GM19395 (cell line): ENCODE data around the gene CIAO2A.
"Not testable (repeated sequence)": the region's sequence is repeated elsewhere in the genome, so short reads cannot be mapped to it uniquely, and the experiment has no call there.

Experiments used
- ATAC-seq: cut with Tn5 transposase; IDR thresholded peaks from one replicate; pipeline ENCODE4 v1.9.1; 2021; ENCODE audit warnings: mild to moderate bottlenecking, moderate library complexity; ENCODE audit not compliant: unreplicated experiment

The CIAO2A gene

GRCh38 chr15:64112073-64112772 is 18.6 kb upstream of the CIAO2A start:
- no peak for ATAC-seq

DNA sequence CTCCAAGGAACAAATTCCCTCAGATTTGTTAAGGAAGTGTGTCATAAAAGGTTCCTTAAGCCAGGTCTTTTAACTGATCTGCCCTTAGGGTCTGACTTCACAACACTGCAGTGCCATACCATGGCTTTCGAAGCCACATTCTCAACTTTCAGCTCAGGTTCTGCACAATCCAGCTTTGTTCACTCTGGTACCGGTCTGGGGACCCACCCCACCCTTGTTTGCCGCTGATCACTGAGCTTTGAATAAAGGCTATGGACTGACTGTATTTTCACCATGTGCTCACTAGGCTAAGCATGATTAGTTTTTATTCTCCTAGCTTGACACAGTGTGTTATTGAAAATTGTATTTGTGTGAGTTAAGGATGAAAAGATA is 18.0 kb upstream of the CIAO2A start:
- ATAC-seq, result no peak

DNA sequence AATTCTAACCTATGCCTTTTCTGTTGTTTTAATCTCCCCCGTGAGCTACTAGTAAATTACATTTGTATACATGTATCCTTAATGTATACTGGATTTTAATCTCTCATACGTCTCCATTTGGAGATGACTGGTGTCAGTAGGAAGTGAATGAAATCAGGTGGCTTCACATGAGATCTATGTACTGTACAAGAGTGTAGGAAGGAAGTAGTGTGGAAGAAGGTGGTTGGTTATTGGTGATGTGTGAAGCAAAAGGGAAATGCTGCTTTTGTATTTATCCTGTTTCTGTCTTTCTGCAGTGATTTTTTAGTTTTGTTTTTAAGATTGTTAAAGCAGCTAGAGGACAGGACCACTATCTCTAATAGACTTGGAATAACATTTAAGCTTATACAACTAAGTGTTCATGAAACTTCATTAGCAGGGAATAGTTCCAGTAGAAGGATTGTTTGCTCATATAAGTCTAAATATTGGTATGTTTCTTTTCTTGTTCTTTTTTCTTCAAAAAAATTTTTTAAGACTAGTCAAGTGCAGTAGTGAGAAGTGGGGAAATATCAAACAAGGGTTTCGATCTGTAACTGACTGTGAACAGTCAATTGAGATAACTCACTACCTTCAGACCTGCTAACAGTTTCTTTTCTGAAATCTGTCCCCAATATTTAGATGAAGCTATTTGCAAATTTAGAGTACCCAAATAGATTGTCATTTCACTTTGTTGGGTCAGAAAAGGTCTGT is 17.5 kb upstream of the CIAO2A start:
- ATAC-seq, result no peak

- ATAC-seq, result not testable (repeated sequence)
Observed at GRCh38 chr15:64110108-64110701, 16.6 kb upstream of the CIAO2A start.

DNA sequence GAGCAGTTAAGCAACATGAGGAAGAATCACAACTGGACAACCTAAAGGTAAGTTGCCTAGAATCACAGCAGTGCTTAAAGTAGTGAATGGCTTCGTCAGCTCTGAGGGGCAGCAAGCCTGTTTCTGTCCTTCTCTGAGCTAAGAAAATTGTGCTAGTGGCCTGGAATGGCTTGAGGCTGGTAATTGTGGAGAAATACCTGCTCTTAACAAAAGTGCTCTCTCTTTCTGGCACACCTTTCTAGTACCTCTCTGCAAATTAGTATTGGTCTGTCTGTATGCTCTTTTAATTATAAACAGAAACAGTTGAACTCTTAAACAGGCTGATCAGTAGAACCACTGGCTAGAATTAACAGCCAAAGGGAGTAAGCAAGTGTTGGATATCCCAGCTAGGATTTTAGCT is 13.7 kb upstream of the CIAO2A start:
- ATAC-seq, result no peak

GRCh38 chr15:64105113-64105704 is 11.6 kb upstream of the CIAO2A start:
- ATAC-seq, result no peak

GRCh38 chr15:64102497-64102896 is 8.9 kb upstream of the CIAO2A start:
- ATAC-seq, result no peak

DNA sequence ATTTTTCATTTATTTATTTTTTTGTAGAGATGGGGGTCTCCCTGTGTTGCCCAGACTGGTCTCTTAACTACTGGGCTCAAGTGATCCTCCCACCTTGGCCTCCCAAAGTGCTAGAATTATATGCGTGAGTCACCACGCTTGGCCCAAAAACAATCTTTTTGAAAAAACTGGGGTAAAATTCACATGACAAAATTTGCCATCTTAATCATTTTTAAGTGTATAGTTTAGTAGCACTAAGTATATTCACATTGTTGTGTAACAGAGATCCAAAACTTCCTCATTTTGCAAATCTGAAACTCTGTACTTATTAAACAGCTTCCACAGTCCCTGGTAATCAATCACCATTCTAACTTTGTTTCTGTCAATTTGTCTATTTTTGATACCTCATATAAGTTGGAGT is 7.3 kb upstream of the CIAO2A start:
- no peak for ATAC-seq

- ATAC-seq, result no peak
Observed at GRCh38 chr15:64099379-64099778, 5.7 kb upstream of the CIAO2A start.

DNA sequence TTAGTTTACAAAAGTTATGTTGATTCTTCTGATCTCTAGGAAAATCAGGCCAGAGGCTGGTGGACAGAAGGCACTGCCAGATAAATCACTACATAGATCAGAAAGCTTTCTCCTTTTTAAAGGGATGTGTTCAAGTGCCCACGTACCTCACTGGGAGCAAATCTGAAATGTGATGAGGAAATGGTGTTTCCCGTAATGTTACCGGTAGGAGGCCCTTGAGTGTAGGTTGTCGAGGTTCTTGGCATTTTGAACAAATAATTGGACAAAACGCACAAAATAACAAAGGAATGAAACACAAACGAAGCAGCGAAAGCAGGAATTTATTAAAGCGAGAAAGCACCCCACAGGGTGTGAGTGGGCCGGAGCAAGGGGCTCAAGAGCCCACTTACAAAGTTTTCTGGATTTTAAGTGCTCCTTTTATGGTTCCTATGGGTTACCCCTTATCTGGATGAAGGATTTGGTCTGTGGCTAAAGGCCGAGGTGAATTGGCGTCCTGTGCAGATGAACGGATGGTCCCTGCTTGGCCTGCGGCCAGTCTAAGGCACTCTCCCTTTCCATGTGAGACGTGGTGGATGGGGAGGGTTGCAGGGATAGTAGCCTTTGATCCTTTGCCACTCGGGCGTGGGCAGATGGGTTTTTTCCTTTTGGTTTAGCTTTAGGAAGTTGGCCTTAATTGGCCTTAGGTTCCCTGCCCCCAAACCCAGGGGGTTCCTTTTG is 3.2 kb upstream of the CIAO2A start:
- no peak for ATAC-seq

- ATAC-seq, result no peak
Observed at GRCh38 chr15:64095795-64096667, 2.4 kb upstream of the CIAO2A start, which contains the start of gene SNX1. Gene SNX1, plus strand, starts transcription at chr15:64095982. Its CDS starts 32 bp downstream, at chr15:64096014.

DNA sequence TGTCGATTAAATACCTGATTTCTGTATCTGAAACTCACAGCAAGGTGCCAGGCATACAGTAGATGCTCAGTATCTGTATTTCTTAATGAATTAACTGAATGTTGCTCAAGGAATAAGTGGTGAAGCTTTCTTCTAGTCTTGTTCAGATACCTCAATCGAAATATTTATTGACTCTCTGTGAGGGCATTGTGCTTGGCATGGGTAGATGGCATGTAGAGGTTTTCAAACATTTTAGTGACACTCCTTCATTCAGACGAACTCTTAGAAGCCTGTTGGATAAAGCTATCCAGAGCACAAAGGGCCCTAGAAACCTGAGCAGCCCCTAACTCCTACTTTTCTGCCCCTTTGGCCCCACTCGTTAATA is 1.8 kb upstream of the CIAO2A start:
- ATAC-seq, result no peak

DNA sequence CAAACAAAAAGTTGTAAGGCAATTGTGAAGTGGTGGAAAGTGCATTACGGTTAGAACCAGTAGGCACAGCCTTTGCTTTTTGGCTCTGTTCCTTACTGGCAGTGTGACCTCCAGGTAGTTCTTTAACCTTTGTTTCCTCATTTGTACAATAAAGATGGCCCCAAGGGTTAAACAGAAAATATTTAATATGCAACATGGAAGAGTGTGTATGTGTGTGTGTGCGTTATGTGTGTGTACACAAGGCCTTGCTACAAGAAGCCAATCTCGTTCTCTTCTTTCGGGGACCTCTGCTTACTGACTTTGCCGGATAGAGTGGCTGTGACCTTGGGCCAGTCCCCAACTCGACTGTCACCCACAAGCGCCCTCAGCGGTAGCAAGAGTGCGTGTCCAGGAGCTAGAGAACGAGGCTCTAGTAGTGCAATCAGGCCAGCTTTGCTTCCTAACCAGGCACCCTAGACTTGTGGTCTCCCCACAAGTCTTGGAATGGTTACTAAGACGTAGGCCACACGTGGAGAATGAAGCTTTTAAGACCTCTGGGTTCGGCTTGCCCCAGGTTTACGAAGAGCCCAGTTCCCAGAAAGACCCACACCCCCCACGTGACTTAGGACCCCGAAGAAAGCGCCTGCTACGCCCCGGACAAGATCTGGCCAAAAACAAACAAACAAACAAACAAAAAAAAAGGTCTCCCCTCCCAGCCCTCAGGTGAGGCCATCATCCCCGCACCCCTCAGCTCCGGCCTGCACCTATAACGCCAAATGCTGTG is 593 bp downstream of the CIAO2A start:
- peak; percentile 23 for ATAC-seq

- ATAC-seq, result no peak
Observed at GRCh38 chr15:64092075-64092820, 1.4 kb downstream of the CIAO2A start.

DNA sequence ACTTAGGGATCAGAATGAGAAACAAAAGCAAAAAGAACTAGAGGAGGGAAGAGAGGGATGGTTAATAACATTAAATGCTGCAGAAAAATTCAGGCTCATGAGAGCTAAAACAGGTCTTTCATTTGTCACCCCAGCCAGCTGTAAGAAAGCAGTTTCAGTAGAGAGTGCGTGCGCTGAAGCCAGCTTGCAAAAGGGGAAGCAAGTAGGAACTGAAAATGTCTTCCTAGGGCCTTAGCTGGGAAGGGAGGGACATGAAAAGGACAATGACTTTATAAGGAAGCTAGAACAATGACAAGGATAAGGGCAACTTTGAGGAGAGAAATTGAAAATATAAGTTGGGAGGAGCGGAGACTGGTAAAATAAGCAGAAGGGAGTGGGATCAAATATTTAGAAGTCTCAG is 3.1 kb downstream of the CIAO2A start:
- ATAC-seq, result no peak

DNA sequence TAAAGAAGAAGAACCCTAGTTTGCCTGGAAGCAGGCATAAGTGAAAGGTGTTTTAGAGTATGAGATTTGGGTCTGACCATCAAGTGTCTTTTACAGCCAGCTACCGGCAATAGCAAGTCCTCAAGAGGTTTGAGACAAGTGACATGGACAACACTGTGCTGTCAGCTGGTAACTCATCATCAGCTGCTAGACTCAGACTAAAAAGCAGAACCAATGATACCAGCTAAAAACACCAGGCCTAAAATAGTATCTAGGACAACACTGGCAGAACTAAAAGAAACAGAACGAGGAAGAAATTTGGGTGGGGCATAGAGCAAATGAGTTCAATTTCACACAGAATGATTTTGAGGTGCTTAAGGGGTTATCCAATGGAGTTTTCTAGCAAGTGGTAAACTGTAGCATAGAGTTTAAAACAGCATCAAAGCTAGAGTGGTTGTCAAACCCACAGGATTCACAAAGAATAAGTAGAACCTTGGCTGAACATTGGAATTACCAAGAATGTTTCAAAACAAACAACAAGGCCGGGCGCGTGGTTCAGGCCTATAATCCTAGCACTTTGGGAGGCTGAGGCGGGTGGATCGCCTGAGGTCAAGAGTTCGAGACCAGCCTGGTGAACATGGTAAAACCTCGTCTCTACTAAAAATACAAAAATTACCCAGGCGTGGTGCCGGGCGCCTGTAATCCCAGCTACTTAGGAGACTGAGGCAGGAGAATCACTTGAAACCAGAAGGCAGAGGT is 3.9 kb downstream of the CIAO2A start:
- ATAC-seq, result no peak

- ATAC-seq, result no peak
Observed at GRCh38 chr15:64082757-64083156, 10.9 kb downstream of the CIAO2A start.

DNA sequence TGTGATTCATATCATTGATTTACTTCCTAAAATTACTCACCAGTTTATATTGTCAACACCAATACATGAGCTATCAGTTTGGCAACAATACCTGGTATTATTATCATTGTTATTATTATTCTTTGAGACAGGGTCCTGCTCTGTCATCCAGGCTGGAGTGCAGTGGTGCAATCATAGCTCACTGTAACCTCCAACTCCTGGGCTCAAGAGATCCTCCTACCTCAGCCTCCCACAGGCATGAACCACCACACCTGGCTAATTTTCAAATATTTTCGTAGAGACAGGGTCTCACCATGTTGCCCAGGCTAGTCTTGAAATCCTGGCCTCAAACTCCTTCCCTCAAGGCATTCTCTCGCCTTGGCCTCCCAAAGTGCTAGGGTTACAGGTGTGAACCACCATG is 20.1 kb downstream of the CIAO2A start:
- not testable (repeated sequence) for ATAC-seq
